GM23338 (cell line): ENCODE measurements around the gene GRIK2. TPM values are rescaled to one million over a fixed set of nuclear protein-coding genes. Genes with fewer than 3 reads are reported as not detected.

Experiments used
- ATAC-seq: fragments of 200-7000 bp; cut with Tn5 transposase; 3 replicates; pipeline ENCODE4 v1.9.1; 2020
- DNase-seq: peaks from one replicate; pipeline ENCODE4 v3.0.0-alpha.2; 2015; ENCODE audit warnings: low spot score
- H2AFZ ChIP-seq: fragments of 200-600 bp; sonication (generic); 2 replicates; pipeline ENCODE4 v1.8.0; 2016; ENCODE audit warnings: antibody characterized with exemption, mild to moderate bottlenecking, moderate library complexity
- H3F3A ChIP-seq: fragments of 200-600 bp; sonication (generic); replicated peaks from 2 replicates; pipeline ENCODE4 v1.8.0; 2017; ENCODE audit warnings: antibody characterized with exemption, mixed run types, low read depth
- H3K27ac ChIP-seq: fragments of 200-600 bp; sonication (generic); 2 replicates; pipeline ENCODE4 v1.6.1; 2016; ENCODE audit warnings: low read depth
- H3K27me3 ChIP-seq: fragments of 200-600 bp; sonication (generic); 2 replicates; pipeline ENCODE4 v1.8.0; 2016; ENCODE audit warnings: mild to moderate bottlenecking, mixed run types, moderate library complexity; ENCODE audit not compliant: insufficient read depth
- H3K36me3 ChIP-seq: fragments of 200-600 bp; sonication (generic); 2 replicates; pipeline ENCODE4 v1.8.0; 2016; ENCODE audit warnings: mild to moderate bottlenecking; ENCODE audit not compliant: insufficient read depth
- H3K4me1 ChIP-seq: fragments of 200-600 bp; sonication (generic); 2 replicates; pipeline ENCODE4 v1.8.0; 2016; ENCODE audit warnings: mild to moderate bottlenecking, moderate library complexity; ENCODE audit not compliant: insufficient read depth
- H3K4me2 ChIP-seq: fragments of 200-600 bp; sonication (generic); 2 replicates; pipeline ENCODE4 v1.7.1; 2017; ENCODE audit warnings: mixed run types
- H3K4me3 ChIP-seq: fragments of 200-600 bp; sonication (generic); 2 replicates; pipeline ENCODE4 v1.6.1; 2016; ENCODE audit warnings: mixed run types
- H3K79me2 ChIP-seq: fragments of 200-600 bp; sonication (generic); replicated peaks from 2 replicates; pipeline ENCODE4 v1.8.0; 2017; ENCODE audit warnings: mild to moderate bottlenecking; ENCODE audit not compliant: insufficient read depth
- H3K9me2 ChIP-seq: fragments of 200-600 bp; sonication (generic); 2 replicates; pipeline ENCODE4 v1.8.0; 2017; ENCODE audit not compliant: insufficient read depth
- H4K20me1 ChIP-seq: fragments of 200-600 bp; sonication (generic); replicated peaks from 2 replicates; pipeline ENCODE4 v1.8.0; 2017; ENCODE audit warnings: mild to moderate bottlenecking; ENCODE audit not compliant: insufficient read depth
- H3K27ac Mint-ChIP-seq: 2 replicates; pipeline ENCODE4 v1.8.0; 2020; ENCODE audit warnings: inconsistent platforms, mild to moderate bottlenecking, moderate library complexity, mixed read lengths
- H3K27me3 Mint-ChIP-seq: 3 replicates; pipeline ENCODE4 v1.8.0; 2022; ENCODE audit warnings: low read depth, mild to moderate bottlenecking, moderate library complexity, mixed read lengths, inconsistent platforms; ENCODE audit not compliant: insufficient read depth, poor library complexity
- H3K36me3 Mint-ChIP-seq: 3 replicates; pipeline ENCODE4 v1.8.0; 2021; ENCODE audit warnings: low read depth, mild to moderate bottlenecking, inconsistent platforms, moderate library complexity, mixed read lengths
- H3K4me1 Mint-ChIP-seq: 3 replicates; pipeline ENCODE4 v1.8.0; 2020; ENCODE audit warnings: mild to moderate bottlenecking, inconsistent platforms, mixed read lengths
- H3K4me3 Mint-ChIP-seq: 3 replicates; pipeline ENCODE4 v1.8.0; 2021; ENCODE audit warnings: moderate library complexity, mild to moderate bottlenecking, inconsistent platforms, mixed read lengths
- H3K9me3 Mint-ChIP-seq: 3 replicates; pipeline ENCODE4 v1.8.0; 2020; ENCODE audit warnings: moderate library complexity, mild to moderate bottlenecking, inconsistent platforms, mixed read lengths
- CREB1 ChIP-seq: fragments of 250-450 bp; sonication (Bioruptor Pico); IDR thresholded peaks from 2 replicates; pipeline ENCODE4 v1.5.0; 2020; ENCODE audit warnings: low read depth, mild to moderate bottlenecking, moderate library complexity
- CTCF ChIP-seq, 2 experiments: fragments of 200-600 bp in 1 of 2; sonication (generic) in 1 of 2; conservative IDR thresholded peaks; 2 replicates each; pipeline versions ENCODE4 v1.5.1 to v1.6.1; 2016 to 2017; ENCODE audit warnings: antibody characterized with exemption in 2 of 2, low read depth in 2 of 2, mild to moderate bottlenecking in 2 of 2, moderate library complexity in 1 of 2
- ETS1 ChIP-seq: IDR thresholded peaks from 2 replicates; pipeline ENCODE4 v1.6.1; 2016; ENCODE audit warnings: antibody characterized with exemption
- EZH2 ChIP-seq: fragments of 200-600 bp; sonication (generic); IDR thresholded peaks from one replicate; pipeline ENCODE4 v1.8.0; 2017; ENCODE audit warnings: antibody characterized with exemption, mild to moderate bottlenecking, low read depth; ENCODE audit not compliant: unreplicated experiment
- EZH2phosphoT487 ChIP-seq: fragments of 200-600 bp; sonication (generic); IDR thresholded peaks from one replicate; pipeline ENCODE4 v1.8.1; 2018; ENCODE audit warnings: antibody characterized with exemption; ENCODE audit not compliant: unreplicated experiment
- JUNB ChIP-seq: IDR thresholded peaks from one replicate; pipeline ENCODE4 v1.6.1; 2016; ENCODE audit warnings: antibody characterized with exemption; ENCODE audit not compliant: unreplicated experiment
- NANOG ChIP-seq: IDR thresholded peaks from 2 replicates; pipeline ENCODE4 v1.6.1; 2016; ENCODE audit warnings: antibody characterized with exemption, borderline replicate concordance
- POLR2AphosphoS5 ChIP-seq: IDR thresholded peaks from 2 replicates; pipeline ENCODE4 v1.6.1; 2016; ENCODE audit warnings: antibody characterized with exemption, low read depth
- REST ChIP-seq: IDR thresholded peaks from one replicate; pipeline ENCODE4 v1.6.1; 2018; ENCODE audit warnings: antibody characterized with exemption; ENCODE audit not compliant: unreplicated experiment
- STAT1 ChIP-seq: IDR thresholded peaks from one replicate; pipeline ENCODE4 v1.6.1; 2016; ENCODE audit warnings: antibody characterized with exemption; ENCODE audit not compliant: unreplicated experiment
- ZNF114 ChIP-seq: fragments of 250-450 bp; sonication (Bioruptor Pico); IDR thresholded peaks from 2 replicates; pipeline ENCODE4 v1.5.0; 2020; ENCODE audit warnings: mild to moderate bottlenecking, moderate library complexity
- ZNF331 ChIP-seq: fragments of 250-450 bp; sonication (Bioruptor Pico); IDR thresholded peaks from 2 replicates; pipeline ENCODE4 v1.5.0; 2020; ENCODE audit warnings: low read depth, mild to moderate bottlenecking, moderate library complexity
- ZNF462 ChIP-seq: fragments of 250-450 bp; sonication (Bioruptor Pico); IDR thresholded peaks from 2 replicates; pipeline ENCODE4 v1.5.0; 2020; ENCODE audit warnings: mild to moderate bottlenecking, moderate library complexity
- polyA plus RNA-seq: library from polyadenylated mRNA; unstranded; fragments of >200 nt; fragmentation: Nextera tagmentation; extraction: Ambion mirVana; gene quantifications from 2 replicates; pipeline ENCODE4 v1.2.1, GENCODE V29; 2016
- total RNA-seq: library from RNA; depleted of rRNA; stranded (reverse); fragments of >200 nt; shearing (Covaris generic); gene quantifications from 2 replicates; pipeline ENCODE4 v1.2.3, GENCODE V29; 2014

Gene GRIK2
- total and polyA plus RNA-seq, 2 experiments from 2014 or later = 0.73 to 3.0 TPM

GRCh38 chr6:101683884-101684283, 290.4 kb downstream of the GRIK2 start:
- no peak for ATAC-seq
- H3K27me3 Mint-ChIP-seq = peaks cover 4% of the 10 kb centered on the region
- Histone ChIP-seq H3K27ac (no peak overlapping the region), H3K79me2 (no peaks in the 10 kb centered on the region), H3F3A (no peaks in the 10 kb centered on the region), H3K4me2 (no peak overlapping the region), H3K36me3 (no peaks in the 10 kb centered on the region), H2AFZ (no peak overlapping the region), H3K27me3 (no peaks in the 10 kb centered on the region), H4K20me1 (no peaks in the 10 kb centered on the region), H3K4me3 (no peak overlapping the region), H3K4me1 (peaks cover 18% of the 10 kb centered on the region), H3K9me2 (no peaks in the 10 kb centered on the region)
- H3K27ac Mint-ChIP-seq = no peak overlapping the region; the same call in 1 of the 2 replicates
- TF ChIP-seq ZNF114 (CRISPR knock-in tag) (no peak), EZH2phosphoT487 (no peak), POLR2AphosphoS5 (no peak), ZNF331 (CRISPR knock-in tag) (no peak), ETS1 (no peak), ZNF462 (CRISPR knock-in tag) (no peak), CREB1 (no peak), REST (no peak), JUNB (no peak), CTCF (conservative IDR thresholded peaks at IDR 0.05; ENCODE audit: low read depth in 2 of 2) (no peak), NANOG (no peak), STAT1 (no peak), EZH2 (no peak)
- DNase-seq = no peak
- no peaks in the 10 kb centered on the region; the same call in 2 of the 3 replicates for H3K9me3 Mint-ChIP-seq
- peaks cover 7% of the 10 kb centered on the region; the same call in 2 of the 3 replicates for H3K4me1 Mint-ChIP-seq
- no peak overlapping the region for H3K4me3 Mint-ChIP-seq
- H3K36me3 Mint-ChIP-seq = peaks cover 3% of the 10 kb centered on the region; the same call in 2 of the 3 replicates
